Measurements from ENCODE around the gene TRIM67. TPM values are rescaled to one million over a fixed set of nuclear protein-coding genes. Genes with fewer than 3 reads are reported as not detected.
A peak's percentile ranks its signal among the peaks of the same experiment; 100 is the strongest.

TRIM67 gene
- total and polyA plus RNA-seq, 12 donors = 0.05 to 0.28 (median 0.11) TPM; not detected in 8

DNA sequence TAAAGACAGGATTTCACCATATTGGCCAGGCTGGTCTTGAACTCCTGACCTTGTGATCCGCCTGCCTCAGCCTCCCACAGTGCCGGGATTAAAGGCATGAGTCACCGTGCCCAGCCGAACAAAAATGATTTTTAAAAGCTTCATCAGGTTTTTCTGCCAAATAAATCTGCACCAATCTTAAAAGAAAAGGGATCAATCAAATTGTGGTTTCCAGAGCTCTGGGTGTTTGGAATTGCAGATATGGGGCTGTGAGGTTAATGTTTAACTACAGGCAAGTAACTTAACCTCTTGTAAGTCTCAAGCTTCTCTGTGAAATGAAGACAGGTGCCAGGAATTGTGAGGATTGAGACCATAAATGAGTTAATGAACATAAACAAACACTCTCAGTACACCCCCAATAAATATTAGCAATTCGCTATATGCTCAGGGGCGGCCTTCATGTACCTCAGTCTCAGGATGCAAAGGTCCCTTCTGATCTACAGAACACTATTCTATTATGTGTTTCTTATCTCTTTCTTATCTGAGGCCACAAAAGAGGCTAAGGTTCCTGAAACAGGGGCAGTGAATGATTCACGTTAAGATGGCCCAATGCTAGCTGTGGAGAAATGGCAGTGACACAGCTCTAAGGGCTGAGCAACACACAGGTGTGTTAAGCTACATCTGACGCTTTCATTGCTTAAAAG is 72.0 kb downstream of the TRIM67 start:
- H3K4me3 ChIP-seq = no peak overlapping the region
- H3K9me3 ChIP-seq = no peaks in the 10 kb centered on the region
- TF ChIP-seq, protein P1, sequence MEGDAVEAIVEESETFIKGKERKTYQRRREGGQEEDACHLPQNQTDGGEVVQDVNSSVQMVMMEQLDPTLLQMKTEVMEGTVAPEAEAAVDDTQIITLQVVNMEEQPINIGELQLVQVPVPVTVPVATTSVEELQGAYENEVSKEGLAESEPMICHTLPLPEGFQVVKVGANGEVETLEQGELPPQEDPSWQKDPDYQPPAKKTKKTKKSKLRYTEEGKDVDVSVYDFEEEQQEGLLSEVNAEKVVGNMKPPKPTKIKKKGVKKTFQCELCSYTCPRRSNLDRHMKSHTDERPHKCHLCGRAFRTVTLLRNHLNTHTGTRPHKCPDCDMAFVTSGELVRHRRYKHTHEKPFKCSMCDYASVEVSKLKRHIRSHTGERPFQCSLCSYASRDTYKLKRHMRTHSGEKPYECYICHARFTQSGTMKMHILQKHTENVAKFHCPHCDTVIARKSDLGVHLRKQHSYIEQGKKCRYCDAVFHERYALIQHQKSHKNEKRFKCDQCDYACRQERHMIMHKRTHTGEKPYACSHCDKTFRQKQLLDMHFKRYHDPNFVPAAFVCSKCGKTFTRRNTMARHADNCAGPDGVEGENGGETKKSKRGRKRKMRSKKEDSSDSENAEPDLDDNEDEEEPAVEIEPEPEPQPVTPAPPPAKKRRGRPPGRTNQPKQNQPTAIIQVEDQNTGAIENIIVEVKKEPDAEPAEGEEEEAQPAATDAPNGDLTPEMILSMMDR (IDR thresholded peaks at IDR 0.05) = no peak
- intact Hi-C loops (cut with DNase I) = no loop called here
- DNase-seq = no peak
- peaks cover 0 to 22% (median 12%) of the 10 kb centered on the region in 9 donors for H3K4me1 ChIP-seq
- ATAC-seq = no peak
- 89% methylated on average over 8 of the region's 8 CpGs for WGBS, 2 donors
- no peaks in the 10 kb centered on the region for H3K27me3 ChIP-seq
- peaks cover 0 to 78% (median 15%) of the 10 kb centered on the region in 9 donors for H3K36me3 ChIP-seq
- H3K27ac ChIP-seq = no peak overlapping the region

DNA sequence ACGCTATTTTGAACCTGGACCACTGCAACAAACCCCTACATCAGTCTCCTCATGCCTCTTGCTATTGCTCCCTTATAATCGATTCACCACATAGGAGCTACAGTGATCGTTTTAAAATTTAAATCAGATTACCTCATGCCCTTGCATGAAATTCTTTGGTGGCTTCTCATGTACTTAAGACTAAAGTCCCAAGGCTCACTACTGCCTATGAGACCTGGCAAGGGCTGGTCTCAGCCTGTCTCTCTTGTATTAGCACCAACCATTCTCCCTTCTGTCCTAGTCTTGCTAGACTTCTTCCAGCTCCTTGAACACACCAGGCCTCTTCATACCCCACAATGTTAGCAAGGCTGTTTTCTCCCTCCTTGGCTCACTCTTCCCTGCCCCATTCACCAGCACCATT is 72.6 kb downstream of the TRIM67 start:
- no peaks in the 10 kb centered on the region for H3K27me3 ChIP-seq
- H3K27ac ChIP-seq = no peak overlapping the region
- DNase-seq = no peak
- intact Hi-C loops (cut with DNase I) = no loop called here
- H3K9me3 ChIP-seq = no peaks in the 10 kb centered on the region
- TF ChIP-seq, protein P1 (IDR thresholded peaks at IDR 0.05) = no peak
- H3K4me1 ChIP-seq = peaks cover 0 to 25% (median 18%) of the 10 kb centered on the region in 9 donors
- no peak overlapping the region for H3K4me3 ChIP-seq
- ATAC-seq = no peak
- peaks cover 0 to 76% (median 15%) of the 10 kb centered on the region in 9 donors for H3K36me3 ChIP-seq
- WGBS, 2 donors = 94 to 96% methylated on average over 3 of the region's 3 CpGs

DNA sequence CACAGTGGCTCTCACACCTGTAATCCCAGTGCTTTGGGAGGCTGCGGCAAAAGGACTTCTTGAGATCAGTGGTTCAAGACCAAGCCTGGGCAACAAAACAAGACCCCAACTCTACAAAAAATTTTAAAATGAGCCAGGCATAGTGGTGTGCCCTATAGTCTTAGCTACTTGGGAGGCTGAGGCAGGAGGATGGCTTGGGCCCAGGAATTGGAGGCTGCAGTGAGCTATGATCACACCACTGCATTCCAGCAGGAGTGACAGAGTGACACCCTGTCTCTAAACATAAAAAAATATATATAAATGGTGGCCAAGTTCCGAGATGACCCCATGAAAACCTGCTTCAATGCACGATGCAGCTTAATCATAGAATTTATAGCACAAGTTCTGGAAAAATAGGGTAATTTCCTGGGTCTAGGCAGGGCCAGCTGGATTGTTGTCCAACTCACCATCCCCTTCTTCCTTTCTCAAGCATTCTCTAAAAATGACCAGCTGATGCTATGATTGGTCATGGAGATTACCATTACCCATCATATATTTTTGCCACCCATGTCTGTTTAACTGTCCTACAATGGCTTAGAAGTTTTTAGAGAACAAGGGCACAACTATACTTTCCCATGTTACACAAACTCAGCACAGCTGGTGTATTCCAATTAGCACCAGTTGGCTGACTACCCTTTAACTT is 73.8 kb downstream of the TRIM67 start:
- peaks cover 0 to 67% (median 15%) of the 10 kb centered on the region in 9 donors for H3K36me3 ChIP-seq
- 96 to 97% methylated on average over 3 of the region's 3 CpGs for WGBS, 2 donors
- H3K4me3 ChIP-seq = no peak overlapping the region
- TF ChIP-seq, protein P1 (IDR thresholded peaks at IDR 0.05) = no peak
- H3K27me3 ChIP-seq = no peaks in the 10 kb centered on the region
- H3K27ac ChIP-seq = peak overlapping the region in 5 of 10 donors; percentile 0 to 60 (median 12)
- peaks cover 0 to 36% (median 29%) of the 10 kb centered on the region in 9 donors for H3K4me1 ChIP-seq
- intact Hi-C loops (cut with DNase I) = no loop called here
- no peak for ATAC-seq
- no peak for DNase-seq
- H3K9me3 ChIP-seq = no peaks in the 10 kb centered on the region

DNA sequence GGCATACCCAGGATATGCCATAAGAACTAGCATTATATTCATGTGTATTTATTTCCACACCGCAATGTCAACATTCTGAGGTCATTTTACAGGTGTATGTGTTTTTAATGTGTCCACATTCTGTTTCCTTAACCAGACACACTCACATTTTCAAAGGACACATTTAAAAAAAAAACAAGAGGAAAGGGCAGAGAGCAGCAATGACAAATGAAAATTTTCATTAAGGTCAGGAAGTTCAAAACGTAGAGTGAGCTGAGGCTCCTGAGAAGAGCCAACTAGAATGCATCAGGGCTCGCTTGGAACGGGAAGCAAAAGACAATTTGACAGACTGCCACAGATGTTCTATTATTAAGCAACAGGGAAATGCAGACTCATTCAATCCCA is 74.3 kb downstream of the TRIM67 start:
- WGBS, 2 donors = 46 to 58% methylated on average over 4 of the region's 4 CpGs
- Histone ChIP-seq H3K4me3 (no peak overlapping the region), H3K4me1 (peaks cover 0 to 36% (median 29%) of the 10 kb centered on the region in 9 donors), H3K27ac (peak overlapping the region in 5 of 10 donors; percentile 0 to 60 (median 12)), H3K27me3 (no peaks in the 10 kb centered on the region), H3K9me3 (no peaks in the 10 kb centered on the region), H3K36me3 (peaks cover 0 to 61% (median 15%) of the 10 kb centered on the region in 9 donors)
- TF ChIP-seq, protein P1 (IDR thresholded peaks at IDR 0.05) = no peak
- DNase-seq (no peak), ATAC-seq (peak in 1 of 8 donors; percentile 30)
- intact Hi-C loops (cut with DNase I) = no loop called here

All from heart right ventricle (tissue), 16 donors.